ENCODE data around the gene CLEC4G. TPM values are rescaled to one million over a fixed set of nuclear protein-coding genes. Genes with fewer than 3 reads are reported as not detected.
"Not testable (repeated sequence)": the region's sequence is repeated elsewhere in the genome, so short reads cannot be mapped to it uniquely, and the experiment has no call there.

Gene CLEC4G
- polyA plus RNA-seq (ENCODE audit: insufficient read length) = 0.10 TPM

DNA sequence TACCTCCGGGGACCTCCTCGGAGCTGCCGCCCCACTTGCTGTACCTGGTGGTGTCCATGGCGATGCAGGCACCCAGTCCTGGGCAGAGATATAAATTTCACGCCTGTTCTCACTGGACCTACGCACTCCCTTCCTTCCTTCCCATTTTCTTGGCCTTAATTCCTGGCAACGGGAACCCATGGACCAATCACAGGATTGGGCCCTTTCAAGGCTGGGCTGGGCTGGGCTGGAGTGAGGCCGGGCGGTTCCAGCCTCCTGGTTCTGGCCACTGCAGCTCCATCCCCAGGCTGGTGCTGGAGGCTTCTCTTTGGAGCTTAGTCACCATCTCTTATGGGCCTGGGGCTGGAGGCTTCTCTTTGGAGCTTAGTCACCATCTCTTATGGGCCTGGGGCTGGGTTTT, at the start of gene CLEC4G:
TSS of gene CLEC4G (minus strand) at position 66 of the 400 bp plus-strand sequence. CDS start at position 58, 8 bp downstream.
- no peak for DNase-seq (ENCODE audit: low read depth)

DNA sequence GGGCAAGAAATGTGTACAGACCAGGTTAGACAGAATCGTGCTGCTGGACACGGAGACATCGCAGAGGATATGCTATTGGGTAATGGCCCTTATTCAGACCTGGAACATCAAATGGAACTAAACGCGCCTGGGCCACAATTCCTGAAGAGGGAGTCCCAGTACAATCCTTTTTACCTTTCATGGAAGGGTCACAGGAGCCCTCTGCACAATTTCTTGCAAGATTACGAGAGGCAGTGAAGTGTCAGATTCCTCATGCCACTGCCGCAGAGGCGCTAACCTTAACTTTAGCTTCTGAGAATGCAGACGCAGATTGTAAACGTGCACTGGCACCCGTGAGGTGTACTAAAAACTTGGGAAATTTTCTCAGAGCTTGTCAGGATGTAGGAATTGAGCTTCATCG, 49.2 kb upstream of the CLEC4G start:
- DNase-seq (ENCODE audit: low read depth) = no peak

GRCh38 chr19:7779631-7780486, 47.9 kb upstream of the CLEC4G start:
- no peak for DNase-seq (ENCODE audit: low read depth)

- DNase-seq (ENCODE audit: low read depth) = no peak
Observed at GRCh38 chr19:7778081-7778480, 46.2 kb upstream of the CLEC4G start.

GRCh38 chr19:7775761-7776160, 43.9 kb upstream of the CLEC4G start:
- DNase-seq (ENCODE audit: low read depth) = no peak

- no peak for DNase-seq (ENCODE audit: low read depth)
Observed at GRCh38 chr19:7773841-7774240, 41.9 kb upstream of the CLEC4G start.

DNA sequence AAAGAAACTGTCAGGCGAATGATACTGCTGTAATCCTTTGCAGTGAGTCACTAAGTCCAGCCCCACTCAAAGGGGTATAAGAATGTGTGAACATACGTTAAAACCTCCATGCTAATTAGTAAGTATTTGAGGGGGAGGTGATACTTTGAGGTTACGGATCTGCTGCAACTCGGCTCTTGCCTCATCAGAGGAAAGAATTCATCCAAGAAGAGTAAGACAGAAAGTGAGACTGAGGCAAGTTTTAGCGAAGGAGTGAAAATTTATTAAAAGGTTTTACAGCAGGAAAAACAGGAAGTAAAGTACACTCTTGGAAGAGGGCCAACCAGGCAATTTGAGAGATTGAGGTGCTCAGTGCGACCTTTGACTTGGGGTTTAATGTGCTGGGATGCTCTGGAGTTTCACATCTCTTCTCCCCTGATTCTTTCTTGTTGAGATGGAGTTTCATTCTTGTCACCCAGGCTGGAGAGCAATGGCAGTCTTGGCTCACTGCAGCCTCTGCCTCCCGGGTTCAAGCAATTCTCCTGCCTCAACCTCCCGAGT, 40.9 kb upstream of the CLEC4G start:
- DNase-seq (ENCODE audit: low read depth) = no peak

GRCh38 chr19:7771072-7771471, 39.2 kb upstream of the CLEC4G start:
- DNase-seq (ENCODE audit: low read depth) = no peak

- DNase-seq (ENCODE audit: low read depth) = no peak
Observed at GRCh38 chr19:7769171-7769570, 37.3 kb upstream of the CLEC4G start.

DNA sequence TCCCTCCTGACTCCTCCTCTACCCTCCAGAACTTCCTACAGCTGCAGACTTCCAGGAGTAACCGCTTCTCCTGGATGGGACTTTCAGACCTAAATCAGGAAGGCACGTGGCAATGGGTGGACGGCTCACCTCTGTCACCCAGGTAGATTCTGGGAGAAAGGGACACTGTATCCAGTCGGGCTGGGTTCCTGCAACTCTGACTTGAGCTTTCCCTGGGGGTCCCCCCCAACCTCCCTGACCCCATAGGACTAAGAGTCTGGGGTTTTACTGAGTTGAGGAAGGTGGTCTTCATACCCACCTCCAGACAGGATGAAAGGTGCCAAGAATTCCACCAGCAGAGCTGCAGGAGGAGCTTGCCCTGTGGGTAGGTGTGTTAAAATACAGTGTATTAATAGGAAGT, 35.6 kb upstream of the CLEC4G start:
- no peak for DNase-seq (ENCODE audit: low read depth)

- no peak for DNase-seq (ENCODE audit: low read depth)
Observed at GRCh38 chr19:7766535-7766934, 34.6 kb upstream of the CLEC4G start.

DNA sequence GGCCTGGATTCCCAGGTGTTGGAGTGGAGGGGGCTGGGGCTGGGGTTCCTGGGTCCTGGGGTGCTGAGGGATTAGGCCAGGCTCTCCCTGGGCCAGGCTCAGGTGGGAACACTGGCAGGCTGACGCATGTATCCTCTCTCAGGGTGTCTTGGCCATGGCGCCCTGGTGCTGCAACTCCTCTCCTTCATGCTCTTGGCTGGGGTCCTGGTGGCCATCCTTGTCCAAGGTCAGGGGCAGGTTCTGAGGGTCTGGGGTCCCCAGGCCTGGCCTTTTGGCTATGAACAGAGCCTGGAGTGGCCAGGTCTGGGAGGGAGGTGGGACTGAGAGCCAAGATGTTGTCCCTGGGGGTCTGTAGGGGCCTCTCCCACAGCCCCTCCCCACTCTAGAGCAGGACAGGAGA, 33.1 kb upstream of the CLEC4G start:
- not testable (repeated sequence) for DNase-seq (ENCODE audit: low read depth)

DNA sequence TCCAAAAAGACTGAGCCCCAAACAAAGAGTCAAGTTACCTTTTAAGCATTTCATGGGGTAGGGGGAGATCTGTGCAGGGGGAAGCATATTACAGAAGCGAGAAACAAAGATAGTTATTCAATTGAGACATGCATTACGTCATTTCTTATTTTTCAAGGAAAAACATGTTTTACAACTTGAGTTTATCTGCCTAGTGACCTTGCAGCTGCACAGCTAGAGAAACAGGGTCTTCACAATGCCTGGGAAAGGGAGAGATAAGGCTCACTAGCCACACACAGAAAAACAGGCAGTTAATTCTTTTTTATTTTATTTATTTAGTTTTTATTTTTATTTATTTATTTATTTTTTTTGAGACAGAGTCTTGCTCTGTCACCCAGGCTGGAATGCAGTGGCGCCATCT, 32.2 kb upstream of the CLEC4G start:
- not testable (repeated sequence) for DNase-seq (ENCODE audit: low read depth)

DNA sequence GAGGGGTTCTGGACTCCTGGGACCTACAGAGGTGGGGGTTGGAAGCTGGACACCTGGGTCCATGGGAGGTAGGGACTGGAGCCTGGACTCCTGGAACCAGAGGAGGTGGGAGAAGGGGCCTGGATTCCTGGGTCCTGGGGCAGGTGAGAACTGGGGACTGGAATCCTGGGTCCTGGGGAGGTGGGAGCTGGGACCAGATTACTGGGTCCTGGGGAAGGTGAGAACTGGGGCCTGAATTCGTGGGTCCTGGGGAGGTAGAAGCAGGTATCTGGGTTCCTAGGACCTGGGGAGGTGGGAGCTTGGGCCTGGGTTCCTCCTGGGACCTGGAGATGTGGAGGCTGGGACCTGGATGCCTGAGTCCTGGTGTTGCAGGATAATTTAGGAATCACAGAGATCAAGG, 31.8 kb upstream of the CLEC4G start:
- no peak for DNase-seq (ENCODE audit: low read depth)

DNA sequence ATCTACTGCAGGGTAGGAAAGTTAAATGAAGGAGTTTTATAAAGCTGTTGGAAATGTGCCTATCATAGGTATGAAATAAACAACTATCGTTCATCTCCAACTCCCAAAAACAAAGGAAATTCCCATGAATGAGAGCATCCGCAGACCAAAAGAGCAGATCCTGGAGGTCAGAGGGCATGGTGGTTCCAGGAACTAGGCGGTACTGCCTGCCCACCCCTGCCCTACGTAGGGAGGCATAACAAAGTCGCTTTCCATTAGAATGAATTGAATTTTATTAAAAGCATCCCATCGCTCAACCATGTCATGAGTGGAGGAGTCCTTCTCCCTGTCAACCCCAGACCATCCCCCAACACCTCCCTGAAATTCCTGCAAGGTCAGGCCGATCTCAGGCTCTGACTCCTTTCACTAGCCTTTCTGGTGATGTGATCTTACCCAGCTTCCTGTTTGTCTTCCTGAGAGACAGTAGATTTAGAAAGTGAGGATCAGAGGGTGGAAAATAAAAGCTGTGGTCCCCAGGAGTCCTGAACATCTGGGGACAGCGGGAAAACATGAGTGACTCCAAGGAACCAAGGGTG, 30.9 kb upstream of the CLEC4G start, which contains the start of gene CLEC4M:
TSS of gene CLEC4M (plus strand) at position 525 of the 575 bp plus-strand sequence. CDS start at position 549, 24 bp downstream.
- no peak for DNase-seq (ENCODE audit: low read depth)

- DNase-seq (ENCODE audit: low read depth) = no peak
Observed at GRCh38 chr19:7759156-7759555, 27.2 kb upstream of the CLEC4G start.

DNA sequence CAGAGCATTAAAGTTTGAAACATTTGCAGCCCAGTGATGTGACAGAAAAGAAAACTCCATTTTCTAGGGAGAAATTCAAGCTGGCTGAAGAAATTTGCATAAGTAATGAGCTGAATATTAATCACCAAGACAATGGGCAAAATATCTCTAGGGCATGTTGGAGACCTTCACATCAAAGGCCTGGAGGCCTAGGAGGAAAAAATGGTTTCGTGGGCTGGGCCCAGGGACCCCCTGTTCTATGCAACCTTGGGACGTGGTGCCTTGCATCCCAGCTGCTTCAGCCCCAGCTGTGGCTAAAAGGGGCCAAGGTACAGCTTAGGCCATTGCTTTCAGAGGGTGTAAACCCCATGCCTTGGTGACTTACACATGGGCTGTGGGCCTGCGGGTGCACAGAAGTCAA, 25.4 kb upstream of the CLEC4G start:
- no peak for DNase-seq (ENCODE audit: low read depth)

DNA sequence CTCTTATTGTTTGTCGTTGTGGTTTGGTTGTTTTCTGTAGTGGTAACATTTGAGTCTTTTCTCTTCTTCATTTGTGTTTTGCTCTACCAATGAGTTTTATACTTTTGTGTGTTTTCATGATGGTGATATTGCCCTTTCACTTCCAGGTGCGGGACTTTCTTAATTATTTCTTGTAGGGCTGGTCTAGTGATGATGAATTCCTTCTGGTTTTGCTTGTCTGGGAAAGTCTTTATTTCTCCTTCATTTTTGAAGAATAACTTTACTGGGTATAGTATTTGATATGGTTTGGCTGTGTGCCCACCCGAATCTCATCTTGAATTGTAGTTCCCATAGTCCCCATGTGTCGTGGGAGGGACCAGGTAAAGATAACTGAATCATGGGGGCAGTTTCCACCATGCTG, 24.3 kb upstream of the CLEC4G start:
- no peak for DNase-seq (ENCODE audit: low read depth)

- DNase-seq (ENCODE audit: low read depth) = no peak
Observed at GRCh38 chr19:7751157-7751783, 19.4 kb upstream of the CLEC4G start.

- no peak for DNase-seq (ENCODE audit: low read depth)
Observed at GRCh38 chr19:7748756-7749155, 16.8 kb upstream of the CLEC4G start.

DNA sequence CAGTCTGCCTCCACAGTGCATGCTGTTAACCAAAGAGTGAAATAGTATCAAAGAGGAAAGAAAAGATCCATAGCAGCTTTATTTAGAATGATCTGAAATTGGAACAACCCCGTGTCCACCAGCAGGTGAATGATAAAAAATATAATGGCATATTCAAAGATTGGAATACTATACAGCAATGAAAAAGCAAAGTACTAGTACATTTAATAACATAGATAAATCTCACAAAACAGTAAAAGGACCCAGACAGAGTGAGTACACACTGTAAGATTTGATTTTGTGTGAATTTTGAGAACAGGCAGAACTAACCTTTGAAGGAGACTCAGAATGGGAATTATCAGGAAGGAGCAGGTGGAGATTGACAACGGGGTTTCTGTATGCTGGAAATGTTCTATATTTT, 16.3 kb upstream of the CLEC4G start:
- no peak for DNase-seq (ENCODE audit: low read depth)

Measured in forelimb muscle (tissue), 1 donor.